HG03378 (cell line): Measurements from ENCODE around the gene ASB3.
"Not testable (repeated sequence)": the region's sequence is repeated elsewhere in the genome, so short reads cannot be mapped to it uniquely, and the experiment has no call there.

Source experiments
- ATAC-seq: cut with Tn5 transposase; IDR thresholded peaks from one replicate; pipeline ENCODE4 v1.9.1; 2021; ENCODE audit warnings: mild to moderate bottlenecking, moderate library complexity; ENCODE audit not compliant: unreplicated experiment

ASB3 gene

GRCh38 chr2:53786705-53787613 lies at the start of gene ASB3, which contains the start of gene ERLEC1:
Gene ASB3, minus strand, starts transcription at chr2:53786953. Its CDS starts 21,381 bp downstream, at chr2:53765572.
Gene ERLEC1, plus strand, starts transcription at chr2:53787044. Its CDS starts 167 bp downstream, at chr2:53787211.
- peak; percentile 91 for ATAC-seq

GRCh38 chr2:53829980-53830290 lies 43.2 kb upstream of the ASB3 start:
- not testable (repeated sequence) for ATAC-seq

- no peak for ATAC-seq
These were observed 42.7 kb upstream of the ASB3 start for GRCh38 chr2:53829273-53829979.

GRCh38 chr2:53828331-53828730 lies 41.6 kb upstream of the ASB3 start:
- no peak for ATAC-seq

- ATAC-seq, result no peak
These were observed 40.8 kb upstream of the ASB3 start for GRCh38 chr2:53827398-53828175.

GRCh38 chr2:53826587-53827397 lies 40.0 kb upstream of the ASB3 start:
- no peak for ATAC-seq

- ATAC-seq, result no peak
These were observed 39.3 kb upstream of the ASB3 start for GRCh38 chr2:53826030-53826410.

GRCh38 chr2:53823639-53824038 lies 36.9 kb upstream of the ASB3 start:
- not testable (repeated sequence) for ATAC-seq

GRCh38 chr2:53821810-53822209 lies 35.1 kb upstream of the ASB3 start:
- ATAC-seq, result no peak

- ATAC-seq, result no peak
These were observed 34.0 kb upstream of the ASB3 start for GRCh38 chr2:53820711-53821110.

GRCh38 chr2:53820048-53820447 lies 33.3 kb upstream of the ASB3 start:
- ATAC-seq, result no peak

GRCh38 chr2:53819634-53820033 lies 32.9 kb upstream of the ASB3 start:
- no peak for ATAC-seq

GRCh38 chr2:53818854-53819435 lies 32.2 kb upstream of the ASB3 start:
- ATAC-seq, result no peak

- ATAC-seq, result no peak
These were observed 26.4 kb upstream of the ASB3 start for GRCh38 chr2:53813151-53813550.

- no peak for ATAC-seq
These were observed 24.8 kb upstream of the ASB3 start for GRCh38 chr2:53811601-53812000.

GRCh38 chr2:53802617-53803151 lies 15.9 kb upstream of the ASB3 start:
- no peak for ATAC-seq

GRCh38 chr2:53801547-53801946 lies 14.8 kb upstream of the ASB3 start:
- ATAC-seq, result no peak

GRCh38 chr2:53793821-53794220 lies 7.1 kb upstream of the ASB3 start:
- no peak for ATAC-seq

- ATAC-seq, result no peak
These were observed 6.5 kb upstream of the ASB3 start for GRCh38 chr2:53793261-53793660.
